Activated CD4-positive, alpha-beta T cell treated with anti-CD3 and anti-CD28 coated beads for 36 hours (primary cell): Measurements from ENCODE around the gene CD79B. TPM values are rescaled to one million over a fixed set of nuclear protein-coding genes. Genes with fewer than 3 reads are reported as not detected.
"Not testable (repeated sequence)": the region's sequence is repeated elsewhere in the genome, so short reads cannot be mapped to it uniquely, and the experiment has no call there.

Experiments
- ATAC-seq: fragments of 200-7000 bp; cut with Tn5 transposase; one replicate; pipeline ENCODE4 v1.10.0; 2021; ENCODE audit warnings: mild to moderate bottlenecking, moderate library complexity
- CTCF ChIA-PET: fragments of 350-600 bp; sonication (Branson Sonifier 250); formaldehyde crosslinking; loops from one replicate; lab custom pipeline; 2021; ENCODE audit warnings: antibody characterized with exemption; lab: Charles Lee
- POLR2A ChIA-PET: fragments of 350-600 bp; sonication (Branson Sonifier 250); formaldehyde crosslinking; loops from one replicate; lab custom pipeline; 2021; ENCODE audit warnings: antibody characterized with exemption, inconsistent platforms; lab: Charles Lee
- DNase-seq: peaks from one replicate; pipeline ENCODE4 v3.0.0-alpha.2; 2020
- H3K27ac Mint-ChIP-seq: one replicate; pipeline ENCODE4 v1.8.0; 2021; ENCODE audit warnings: mixed read lengths
- H3K27me3 Mint-ChIP-seq: one replicate; pipeline ENCODE4 v1.8.0; 2021; ENCODE audit warnings: mixed read lengths
- H3K36me3 Mint-ChIP-seq: one replicate; pipeline ENCODE4 v1.8.0; 2021; ENCODE audit warnings: low read depth, mixed read lengths
- H3K4me1 Mint-ChIP-seq: one replicate; pipeline ENCODE4 v1.8.0; 2021; ENCODE audit warnings: mixed read lengths
- H3K4me3 Mint-ChIP-seq: one replicate; pipeline ENCODE4 v1.8.0; 2021; ENCODE audit warnings: mild to moderate bottlenecking, moderate library complexity, mixed read lengths
- H3K9me3 Mint-ChIP-seq: one replicate; pipeline ENCODE4 v1.8.0; 2021; ENCODE audit warnings: low read depth, mixed read lengths
- intact Hi-C, 2 experiments: fragments of 100-400 bp; cut with DNase I in 1 of 2; cut with micrococcal nuclease in 1 of 2; formaldehyde crosslinking; loops; one replicate each; pipeline versions ENCODE4 v1.14.2 to v1.15.1; 2022 to 2024; cut with DNase I, micrococcal nuclease
- total RNA-seq, 2 experiments: library from RNA; stranded (reverse); gene quantifications; one replicate each; pipeline ENCODE4 v1.2.3, GENCODE V29; 2021

Gene CD79B
- total RNA-seq, 2 experiments from 2014 or later = 19.8 to 28.0 TPM

GRCh38 chr17:63918789-63919305 lies 13.3 kb downstream of the CD79B start, which contains the start of gene GH1:
GH1 (minus strand) TSS chr17:63918839; CDS start chr17:63918776, 63 bp downstream.
- CTCF ChIA-PET = interaction anchor here (0.6 to 4.1 kb wide), 38 partner anchors 9 to 459 kb away, joined by 3 to 34 read pairs (median 6); partner anchors contain the start of genes CD79B and ICAM2

GRCh38 chr17:63918305-63918704 lies 13.8 kb downstream of the CD79B start:
- ChIA-PET POLR2A (no interaction called here), CTCF (interaction anchor here (0.7 to 4.1 kb wide), 14 partner anchors 11 to 276 kb away, joined by 3 to 34 read pairs (median 8); partner anchors contain the start of gene CD79B)
- no peak overlapping the region for H3K27ac Mint-ChIP-seq
- peaks cover 6% of the 10 kb centered on the region for H3K4me1 Mint-ChIP-seq
- DNase-seq = no peak
- no peak for ATAC-seq
- no peaks in the 10 kb centered on the region for H3K27me3 Mint-ChIP-seq
- intact Hi-C loops = loop anchor here (2.0 to 10.0 kb wide), 3 partner anchors 80 to 366 kb away; partner anchors contain the start of gene PRR29 (in 1 of the 2)
- H3K9me3 Mint-ChIP-seq = no peaks in the 10 kb centered on the region
- no peak overlapping the region for H3K4me3 Mint-ChIP-seq
- H3K36me3 Mint-ChIP-seq = no peaks in the 10 kb centered on the region

More at GRCh38 chr17:63918789-63919305, 13.3 kb downstream of the CD79B start, which contains the start of gene GH1:
- H3K9me3 Mint-ChIP-seq, H3K4me3 Mint-ChIP-seq, H3K36me3 Mint-ChIP-seq, ATAC-seq, DNase-seq, H3K27me3 Mint-ChIP-seq, H3K27ac Mint-ChIP-seq, H3K4me1 Mint-ChIP-seq: not testable (repeated sequence)
- POLR2A ChIA-PET = interaction anchor here (0.5 kb wide), 1 partner anchor 214 kb away, joined by 3 read pairs; no protein-coding TSS in a partner anchor
- intact Hi-C loops = loop anchor here (1.0 to 10.0 kb wide), 7 partner anchors 27 to 366 kb away; partner anchors contain the start of gene PRR29 (in 1 of the 2)

- intact Hi-C loops = loop anchor here (2.0 to 10.0 kb wide), 3 partner anchors 81 to 367 kb away; partner anchors contain the start of gene PRR29 (in 1 of the 2)
- Mint-ChIP-seq H3K4me3 (no peak overlapping the region), H3K27ac (no peak overlapping the region), H3K4me1 (peaks cover 6% of the 10 kb centered on the region), H3K9me3 (no peaks in the 10 kb centered on the region), H3K36me3 (no peaks in the 10 kb centered on the region), H3K27me3 (no peaks in the 10 kb centered on the region)
- ATAC-seq = no peak
- DNase-seq = no peak
- ChIA-PET CTCF (interaction anchor here (0.7 to 4.1 kb wide), 7 partner anchors 10 to 228 kb away, joined by 3 to 32 read pairs (median 3); no protein-coding TSS in a partner anchor), POLR2A (no interaction called here)
These were observed 14.5 kb downstream of the CD79B start for GRCh38 chr17:63917646-63918045.

GRCh38 chr17:63917206-63917605 lies 14.9 kb downstream of the CD79B start:
- CTCF ChIA-PET = interaction anchor here (1.2 to 1.5 kb wide), 4 partner anchors 11 to 229 kb away, joined by 3 to 7 read pairs (median 3); no protein-coding TSS in a partner anchor
- POLR2A ChIA-PET, H3K4me3 Mint-ChIP-seq, H3K27me3 Mint-ChIP-seq, H3K4me1 Mint-ChIP-seq, H3K36me3 Mint-ChIP-seq, DNase-seq, ATAC-seq, H3K27ac Mint-ChIP-seq, H3K9me3 Mint-ChIP-seq: not testable (repeated sequence)
- intact Hi-C loops = loop anchor here in 1 of 2 experiments (10.0 kb wide), 1 partner anchor 368 kb away; no protein-coding TSS in a partner anchor

- Mint-ChIP-seq H3K27me3 (no peaks in the 10 kb centered on the region), H3K36me3 (no peaks in the 10 kb centered on the region), H3K4me3 (no peak overlapping the region), H3K4me1 (peaks cover 6% of the 10 kb centered on the region), H3K9me3 (no peaks in the 10 kb centered on the region), H3K27ac (no peak overlapping the region)
- DNase-seq (no peak), ATAC-seq (no peak)
- POLR2A ChIA-PET = no interaction called here
- CTCF ChIA-PET = interaction anchor here (1.2 to 2.2 kb wide), 4 partner anchors 11 to 229 kb away, joined by 3 to 8 read pairs (median 3); no protein-coding TSS in a partner anchor
- intact Hi-C loops = loop anchor here in 1 of 2 experiments (10.0 kb wide), 1 partner anchor 368 kb away; no protein-coding TSS in a partner anchor
These were observed 15.5 kb downstream of the CD79B start for GRCh38 chr17:63916566-63917185.

- H3K27ac Mint-ChIP-seq, DNase-seq, H3K9me3 Mint-ChIP-seq, ATAC-seq, H3K4me3 Mint-ChIP-seq, H3K4me1 Mint-ChIP-seq, H3K27me3 Mint-ChIP-seq, POLR2A ChIA-PET, H3K36me3 Mint-ChIP-seq: not testable (repeated sequence)
- CTCF ChIA-PET = interaction anchor here (0.6 to 2.2 kb wide), 3 partner anchors 110 to 220 kb away, joined by 3 to 8 read pairs (median 6); no protein-coding TSS in a partner anchor
- intact Hi-C loops = loop anchor here in 1 of 2 experiments (10.0 kb wide), 1 partner anchor 369 kb away; no protein-coding TSS in a partner anchor
These were observed 16.4 kb downstream of the CD79B start for GRCh38 chr17:63915753-63916152.

- H3K27ac Mint-ChIP-seq = no peak overlapping the region
- ChIA-PET CTCF (interaction anchor here (2.2 to 2.5 kb wide), 2 partner anchors 32 to 219 kb away, joined by 8 to 11 read pairs; no protein-coding TSS in a partner anchor), POLR2A (no interaction called here)
- no peaks in the 10 kb centered on the region for H3K9me3 Mint-ChIP-seq
- intact Hi-C loops = loop anchor here in 1 of 2 experiments (10.0 kb wide), 1 partner anchor 370 kb away; no protein-coding TSS in a partner anchor
- H3K36me3 Mint-ChIP-seq = no peaks in the 10 kb centered on the region
- no peak overlapping the region for H3K4me3 Mint-ChIP-seq
- H3K4me1 Mint-ChIP-seq = peaks cover 3% of the 10 kb centered on the region
- DNase-seq (no peak), ATAC-seq (no peak)
- no peaks in the 10 kb centered on the region for H3K27me3 Mint-ChIP-seq
These were observed 17.7 kb downstream of the CD79B start for GRCh38 chr17:63914471-63914870.

- no peaks in the 10 kb centered on the region for H3K9me3 Mint-ChIP-seq
- ChIA-PET POLR2A (no interaction called here), CTCF (interaction anchor here (0.6 to 2.4 kb wide), 22 partner anchors 8 to 738 kb away, joined by 3 to 9 read pairs (median 4); partner anchors contain the start of genes ICAM2 and PRR29)
- no peak overlapping the region for H3K27ac Mint-ChIP-seq
- ATAC-seq (peak; percentile 78), DNase-seq (peak; percentile 80)
- no peaks in the 10 kb centered on the region for H3K4me1 Mint-ChIP-seq
- H3K36me3 Mint-ChIP-seq = no peaks in the 10 kb centered on the region
- no peak overlapping the region for H3K4me3 Mint-ChIP-seq
- H3K27me3 Mint-ChIP-seq = no peaks in the 10 kb centered on the region
- intact Hi-C loops = loop anchor here (2.0 to 10.0 kb wide), 3 partner anchors 221 to 373 kb away; no protein-coding TSS in a partner anchor
These were observed 20.5 kb downstream of the CD79B start for GRCh38 chr17:63911657-63912100.

- no peak for DNase-seq
- Mint-ChIP-seq H3K4me3 (no peak within 1 kb of the TSS), H3K27me3 (no peaks in the 10 kb centered on the region), H3K4me1 (no peaks in the 10 kb centered on the region), H3K27ac (no peak within 1 kb of the TSS), H3K9me3 (no peaks in the 10 kb centered on the region), H3K36me3 (no peaks in the 10 kb centered on the region)
- intact Hi-C loops = loop anchor here (2.0 to 10.0 kb wide), 3 partner anchors 222 to 374 kb away; no protein-coding TSS in a partner anchor
- POLR2A ChIA-PET = no interaction called here
- CTCF ChIA-PET = interaction anchor here (0.7 to 2.4 kb wide), 21 partner anchors 8 to 371 kb away, joined by 3 to 7 read pairs (median 4); partner anchors contain the start of gene ICAM2
- ATAC-seq = no peak
These were observed 21.0 kb downstream of the CD79B start, which contains the start of gene CSHL1 for GRCh38 chr17:63911041-63911635. CSHL1 (minus strand) TSS chr17:63911258; CDS start chr17:63911196, 62 bp downstream.

GRCh38 chr17:63910096-63910495 lies 22.0 kb downstream of the CD79B start:
- H3K27me3 Mint-ChIP-seq = no peaks in the 10 kb centered on the region
- no peak for ATAC-seq
- H3K27ac Mint-ChIP-seq = no peak overlapping the region
- DNase-seq = no peak
- H3K9me3 Mint-ChIP-seq = no peaks in the 10 kb centered on the region
- no peak overlapping the region for H3K4me3 Mint-ChIP-seq
- ChIA-PET CTCF (interaction anchor here (0.7 to 2.2 kb wide), 5 partner anchors 24 to 308 kb away, joined by 3 to 5 read pairs (median 3); no protein-coding TSS in a partner anchor), POLR2A (no interaction called here)
- intact Hi-C loops = loop anchor here (2.0 to 10.0 kb wide), 3 partner anchors 223 to 375 kb away; no protein-coding TSS in a partner anchor
- no peaks in the 10 kb centered on the region for H3K4me1 Mint-ChIP-seq
- H3K36me3 Mint-ChIP-seq = no peaks in the 10 kb centered on the region
